ENCODE results near the gene ZBTB44.

- TF ChIP-seq POLR2A (IDR thresholded peaks at IDR 0.05; ENCODE audit: low read depth, low read length) (no peak), TAF1 (IDR thresholded peaks at IDR 0.05; ENCODE audit: borderline replicate concordance, low read depth, low read length) (no peak), POLR2AphosphoS5 (IDR thresholded peaks at IDR 0.05; ENCODE audit: low read depth, low read length) (no peak)
Measured at GRCh38 chr11:130249371-130249770, 65.3 kb downstream of the ZBTB44 start.

All from GM12892 (cell line).